H9 (cell line): ENCODE measurements around the gene ASCC3. TPM values are rescaled to one million over a fixed set of nuclear protein-coding genes. Genes with fewer than 3 reads are reported as not detected.

ENCODE experiments used
- DNase-seq: peaks from one replicate; pipeline ENCODE4 v3.0.0-alpha.2; 2017
- H2AFZ ChIP-seq: one replicate; pipeline ENCODE4 v1.6.1; 2013; ENCODE audit warnings: mild to moderate bottlenecking, low read length, control low read depth, moderate library complexity
- H2AK5ac ChIP-seq: 2 replicates; pipeline ENCODE4 v1.6.1; 2013; ENCODE audit warnings: low read length, control low read depth, mixed read lengths; ENCODE audit not compliant: insufficient read length
- H2BK120ac ChIP-seq: one replicate; pipeline ENCODE4 v1.6.1; 2013; ENCODE audit warnings: low read depth, mild to moderate bottlenecking, low read length, control low read depth, inconsistent platforms; ENCODE audit not compliant: poor library complexity, severe bottlenecking
- H2BK12ac ChIP-seq: 2 replicates; pipeline ENCODE4 v1.6.1; 2013; ENCODE audit warnings: low read length, control low read depth, mixed read lengths, low read depth; ENCODE audit not compliant: insufficient read length
- H2BK15ac ChIP-seq: 2 replicates; pipeline ENCODE4 v1.6.1; 2013; ENCODE audit warnings: low read depth, low read length, control low read depth
- H2BK20ac ChIP-seq: one replicate; pipeline ENCODE4 v1.6.1; 2013; ENCODE audit warnings: low read depth, mild to moderate bottlenecking, low read length, control low read depth, inconsistent platforms; ENCODE audit not compliant: poor library complexity, severe bottlenecking
- H2BK5ac ChIP-seq: 2 replicates; pipeline ENCODE4 v1.6.1; 2013; ENCODE audit warnings: low read length, control low read depth, mixed read lengths; ENCODE audit not compliant: insufficient read length
- H3K14ac ChIP-seq: 2 replicates; pipeline ENCODE4 v1.6.1; 2013; ENCODE audit warnings: low read length, control low read depth; ENCODE audit not compliant: insufficient read depth
- H3K18ac ChIP-seq: 2 replicates; pipeline ENCODE4 v1.6.1; 2013; ENCODE audit warnings: low read depth, mild to moderate bottlenecking, mixed read lengths, low read length, control low read depth; ENCODE audit not compliant: insufficient read length
- H3K23ac ChIP-seq: 2 replicates; pipeline ENCODE4 v1.6.1; 2013; ENCODE audit warnings: low read length, control low read depth, mixed read lengths, low read depth; ENCODE audit not compliant: insufficient read length
- H3K23me2 ChIP-seq: 2 replicates; pipeline ENCODE4 v1.6.1; 2013; ENCODE audit warnings: low read depth, mild to moderate bottlenecking, mixed read lengths, low read length, control low read depth; ENCODE audit not compliant: insufficient read length, poor library complexity, severe bottlenecking
- H3K27ac ChIP-seq: 2 replicates; pipeline ENCODE4 v1.5.1; 2013; ENCODE audit warnings: low read length, control low read depth, mixed read lengths, low read depth; ENCODE audit not compliant: insufficient read length
- H3K27me3 ChIP-seq: 2 replicates; pipeline ENCODE4 v1.6.1; 2013; ENCODE audit warnings: low read length, control low read depth, inconsistent platforms; ENCODE audit not compliant: insufficient read depth
- H3K4ac ChIP-seq: 2 replicates; pipeline ENCODE4 v1.6.1; 2013; ENCODE audit warnings: low read depth, mild to moderate bottlenecking, control low read depth, inconsistent platforms, low read length, moderate library complexity
- H3K4me1 ChIP-seq: 2 replicates; pipeline ENCODE4 v1.6.1; 2013; ENCODE audit warnings: low read length, control low read depth, inconsistent platforms; ENCODE audit not compliant: insufficient read depth
- H3K4me2 ChIP-seq: 2 replicates; pipeline ENCODE4 v1.6.1; 2013; ENCODE audit warnings: low read length, control low read depth, mixed read lengths; ENCODE audit not compliant: insufficient read length, insufficient read depth
- H3K56ac ChIP-seq: 2 replicates; pipeline ENCODE4 v1.6.1; 2013; ENCODE audit warnings: low read depth, mild to moderate bottlenecking, mixed read lengths, low read length, control low read depth; ENCODE audit not compliant: insufficient read length
- H3K79me1 ChIP-seq: 2 replicates; pipeline ENCODE4 v1.6.1; 2013; ENCODE audit warnings: low read depth, mild to moderate bottlenecking, moderate library complexity, low read length, control low read depth, inconsistent platforms; ENCODE audit not compliant: insufficient read depth, poor library complexity, severe bottlenecking
- H3K79me2 ChIP-seq: 2 replicates; pipeline ENCODE4 v1.6.1; 2013; ENCODE audit warnings: low read length, control low read depth, inconsistent platforms; ENCODE audit not compliant: insufficient read depth
- H3K9ac ChIP-seq: 2 replicates; pipeline ENCODE4 v1.6.1; 2013; ENCODE audit warnings: low read length, control low read depth, mixed read lengths; ENCODE audit not compliant: insufficient read length; ENCODE audit errors: extremely low read depth
- H3K9me3 ChIP-seq: one replicate; pipeline ENCODE4 v1.6.1; 2013; ENCODE audit warnings: low read depth, low read length, inconsistent platforms; ENCODE audit not compliant: control insufficient read depth
- H3T11ph ChIP-seq: one replicate; pipeline ENCODE4 v1.6.1; 2013; ENCODE audit warnings: mild to moderate bottlenecking, low read length, control low read depth, inconsistent platforms
- H4K20me1 ChIP-seq: one replicate; pipeline ENCODE4 v1.6.1; 2013; ENCODE audit not compliant: control insufficient read depth, insufficient read length, insufficient read depth
- H4K5ac ChIP-seq: 2 replicates; pipeline ENCODE4 v1.6.1; 2013; ENCODE audit warnings: low read depth, mild to moderate bottlenecking, mixed read lengths, low read length, control low read depth; ENCODE audit not compliant: insufficient read length
- H4K8ac ChIP-seq: replicated peaks from 2 replicates; pipeline ENCODE4 v1.6.1; 2013; ENCODE audit warnings: low read length, control low read depth, mixed read lengths, low read depth; ENCODE audit not compliant: insufficient read length
- H4K91ac ChIP-seq: 2 replicates; pipeline ENCODE4 v1.6.1; 2013; ENCODE audit warnings: low read depth, mild to moderate bottlenecking, moderate library complexity, mixed read lengths, low read length, control low read depth; ENCODE audit not compliant: insufficient read length
- H3K27ac Mint-ChIP-seq, 3 experiments: 2 replicates in 2 of 3; 3 replicates in 1 of 3; pipeline ENCODE4 v1.8.0; 2020 to 2021; ENCODE audit warnings: mixed read lengths in 3 of 3, mild to moderate bottlenecking in 1 of 3, moderate library complexity in 1 of 3
- H3K27me3 Mint-ChIP-seq: 2 replicates; pipeline ENCODE4 v1.8.0; 2021; ENCODE audit warnings: low read depth, mild to moderate bottlenecking, moderate library complexity, mixed read lengths
- H3K36me3 Mint-ChIP-seq, 3 experiments: 2 replicates in 2 of 3; 3 replicates in 1 of 3; pipeline ENCODE4 v1.8.0; 2020 to 2021; ENCODE audit warnings: low read depth in 3 of 3, mixed read lengths in 3 of 3; ENCODE audit not compliant: insufficient read depth in 1 of 3
- H3K4me1 Mint-ChIP-seq, 2 experiments: 2 replicates each; pipeline ENCODE4 v1.8.0; 2020; ENCODE audit warnings: mixed read lengths in 2 of 2
- H3K4me3 Mint-ChIP-seq, 2 experiments: 2 replicates in 1 of 2; 3 replicates in 1 of 2; pipeline ENCODE4 v1.8.0; 2020 to 2021; ENCODE audit warnings: mild to moderate bottlenecking in 2 of 2, mixed read lengths in 2 of 2, moderate library complexity in 1 of 2
- H3K9me3 Mint-ChIP-seq, 2 experiments: 2 replicates in 1 of 2; 3 replicates in 1 of 2; pipeline ENCODE4 v1.8.0; 2020; ENCODE audit warnings: mild to moderate bottlenecking in 2 of 2, mixed read lengths in 2 of 2, moderate library complexity in 1 of 2
- CTCF ChIP-seq: fragments of 200-600 bp; sonication (generic); conservative IDR thresholded peaks from 3 replicates; pipeline ENCODE4 v1.8.0; 2021; ENCODE audit warnings: antibody characterized with exemption, mild to moderate bottlenecking
- total RNA-seq: library from RNA; stranded (reverse); gene quantifications from 2 replicates; pipeline ENCODE4 v1.2.1, GENCODE V29; 2021

ASCC3 gene
- total RNA-seq, 1 experiment from 2014 or later: 63.8 TPM

DNA sequence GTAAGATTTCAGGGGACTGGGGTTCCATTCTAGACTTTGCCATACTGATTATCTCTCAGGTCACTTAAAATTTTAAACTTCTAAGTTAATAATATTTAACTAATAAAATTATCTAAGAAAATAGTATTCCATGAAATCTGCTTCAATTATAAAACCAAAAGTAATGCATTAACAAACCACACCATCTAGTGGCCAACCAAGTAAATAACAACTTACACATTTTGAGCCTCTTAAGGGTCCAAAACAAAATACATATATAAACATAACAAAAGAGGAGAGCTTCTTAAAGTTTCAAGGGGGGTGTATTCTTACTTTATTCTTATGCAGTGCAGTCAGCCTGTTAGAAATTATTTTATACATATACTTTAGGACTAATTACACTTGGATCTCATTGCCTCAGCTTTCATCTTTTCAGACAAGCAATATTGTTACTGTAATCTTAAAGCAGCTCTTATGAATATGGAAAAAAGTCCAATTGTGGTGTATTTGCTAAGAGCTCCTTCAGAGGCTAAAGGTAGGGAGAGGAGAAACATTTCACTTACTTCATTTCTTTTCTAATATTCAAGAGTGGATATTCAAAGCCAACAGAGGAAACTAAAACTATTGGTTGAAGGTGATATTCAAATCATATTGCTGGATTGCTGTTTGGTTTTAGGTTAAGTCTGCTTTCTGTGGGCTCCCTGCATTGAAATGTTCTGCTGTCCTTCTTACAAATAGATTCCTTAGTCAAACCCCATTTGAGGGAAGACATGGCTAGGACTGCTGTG is 216.7 kb downstream of the ASCC3 start:
- H3K27ac ChIP-seq: no peak overlapping the region
- H2BK15ac ChIP-seq: no peak overlapping the region
- Mint-ChIP-seq H3K4me1 (peaks cover 12 to 18% of the 10 kb centered on the region in 2 experiments), H3K9me3 (no peaks in the 10 kb centered on the region), H3K27ac (no peak overlapping the region; a peak in 1 of 7 replicates), H3K4me3 (no peak overlapping the region), H3K36me3 (no peaks in the 10 kb centered on the region), H3K27me3 (no peaks in the 10 kb centered on the region)
- peaks cover 7% of the 10 kb centered on the region; the same call in 1 of the 2 replicates for H3K4me1 ChIP-seq
- no peak overlapping the region for H2BK5ac ChIP-seq
- no peak overlapping the region for H2BK120ac ChIP-seq
- H3K4ac ChIP-seq: no peak overlapping the region
- H4K8ac ChIP-seq: no peak overlapping the region
- no peak overlapping the region for H2AFZ ChIP-seq
- H4K91ac ChIP-seq: no peak overlapping the region
- no peak overlapping the region for H2BK20ac ChIP-seq
- no peaks in the 10 kb centered on the region for H4K20me1 ChIP-seq
- TF ChIP-seq CTCF: peak; percentile 81
- H3K56ac ChIP-seq: no peak overlapping the region
- no peak overlapping the region for H2BK12ac ChIP-seq
- no peaks in the 10 kb centered on the region for H3K27me3 ChIP-seq
- H3K18ac ChIP-seq: no peak overlapping the region
- no peaks in the 10 kb centered on the region for H3K23me2 ChIP-seq
- no peak overlapping the region for H3K23ac ChIP-seq
- H3T11ph ChIP-seq: no peak overlapping the region
- no peaks in the 10 kb centered on the region for H3K9me3 ChIP-seq
- no peak overlapping the region for H3K9ac ChIP-seq
- H2AK5ac ChIP-seq: no peak overlapping the region
- no peak overlapping the region for H4K5ac ChIP-seq
- no peak overlapping the region for H3K14ac ChIP-seq
- H3K79me1 ChIP-seq: no peaks in the 10 kb centered on the region
- DNase-seq: no peak
- no peak overlapping the region for H3K4me2 ChIP-seq
- no peaks in the 10 kb centered on the region for H3K79me2 ChIP-seq
